ENCODE measurements around the gene GRXCR1. TPM values are rescaled to one million over a fixed set of nuclear protein-coding genes. Genes with fewer than 3 reads are reported as not detected.

GRXCR1 gene
- polyA plus RNA-seq, 1 of the 3 experiments (the other 2 are of a cell fraction): not detected

- no peak overlapping the region for H2AFZ ChIP-seq (ENCODE audit: low read depth)
- H3F3A ChIP-seq (replicated peaks; ENCODE audit: insufficient read depth): no peaks in the 10 kb centered on the region
- no peaks in the 10 kb centered on the region for H3K4me1 ChIP-seq (ENCODE audit: control insufficient read depth in 1 of 2, insufficient read depth in 2 of 2, low read depth in 1 of 2, low read length in 1 of 2)
- no peaks in the 10 kb centered on the region for H3K36me3 ChIP-seq (replicated peaks in 1 of 2; ENCODE audit: control insufficient read depth in 1 of 2, insufficient read depth in 2 of 2, low read length in 1 of 2)
- no peak for DNase-seq
- H3K9ac ChIP-seq: no peak overlapping the region
- H3K27ac ChIP-seq (ENCODE audit: low read depth in 2 of 2, low read length in 1 of 2): no peak overlapping the region
- H3K4me2 ChIP-seq: no peak overlapping the region
- TF ChIP-seq CTCF (IDR thresholded peaks at IDR 0.05) (peak; percentile 41), TCF12 (IDR thresholded peaks at IDR 0.05) (no peak)
- no peaks in the 10 kb centered on the region for H4K20me1 ChIP-seq (ENCODE audit: insufficient read depth)
- H3K9me2 ChIP-seq: no peaks in the 10 kb centered on the region
- no peaks in the 10 kb centered on the region for H3K27me3 ChIP-seq (ENCODE audit: insufficient read depth)
- ChIA-PET CTCF (interaction anchor here (1.0 kb wide), 1 partner anchor 20 kb away, joined by 3 read pairs; no protein-coding TSS in a partner anchor), POLR2A (no interaction called here)
- 7% methylated on average over 5 of the region's 5 CpGs for WGBS (ENCODE audit: low lambda C conversion rate)
- H3K79me2 ChIP-seq (ENCODE audit: insufficient read depth): no peaks in the 10 kb centered on the region
- no peak overlapping the region for H3K4me3 ChIP-seq (ENCODE audit: low read depth in 2 of 2, low read length in 1 of 2)
- no peaks in the 10 kb centered on the region for H3K9me3 ChIP-seq
These were observed 156.1 kb downstream of the GRXCR1 start for GRCh38 chr4:43048570-43048969.

DNA sequence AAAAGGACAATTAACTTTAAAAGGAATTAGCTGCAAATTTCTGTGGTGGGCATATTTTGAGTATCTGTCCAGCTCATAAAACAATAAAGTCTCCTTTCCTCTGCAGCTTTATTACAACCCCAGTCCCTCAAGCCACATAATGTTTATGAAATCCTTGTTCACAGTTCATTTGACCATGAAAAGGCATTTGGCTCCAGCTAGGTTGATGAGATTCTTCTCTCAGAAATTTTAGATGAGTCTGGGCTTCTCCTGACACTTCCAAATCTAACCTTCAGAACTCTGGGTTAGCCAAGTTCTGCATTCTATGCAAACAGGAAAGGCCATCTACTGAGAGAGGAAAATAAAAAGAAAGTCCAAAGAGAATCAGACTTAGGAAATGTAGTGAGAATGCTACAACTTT is 156.8 kb downstream of the GRXCR1 start:
- no peaks in the 10 kb centered on the region for H3K9me2 ChIP-seq
- H2AFZ ChIP-seq (ENCODE audit: low read depth): no peak overlapping the region
- no peaks in the 10 kb centered on the region for H3K9me3 ChIP-seq
- H3K27ac ChIP-seq (ENCODE audit: low read depth in 2 of 2, low read length in 1 of 2): no peak overlapping the region
- H3K4me3 ChIP-seq (ENCODE audit: low read depth in 2 of 2, low read length in 1 of 2): no peak overlapping the region
- H3K36me3 ChIP-seq (replicated peaks in 1 of 2; ENCODE audit: control insufficient read depth in 1 of 2, insufficient read depth in 2 of 2, low read length in 1 of 2): no peaks in the 10 kb centered on the region
- no peaks in the 10 kb centered on the region for H3F3A ChIP-seq (replicated peaks; ENCODE audit: insufficient read depth)
- H4K20me1 ChIP-seq (ENCODE audit: insufficient read depth): no peaks in the 10 kb centered on the region
- no peaks in the 10 kb centered on the region for H3K79me2 ChIP-seq (ENCODE audit: insufficient read depth)
- CTCF ChIA-PET: no interaction called here
- no peak for DNase-seq
- H3K9ac ChIP-seq: no peak overlapping the region
- H3K27me3 ChIP-seq (ENCODE audit: insufficient read depth): no peaks in the 10 kb centered on the region
- POLR2A ChIA-PET: no interaction called here
- no peaks in the 10 kb centered on the region for H3K4me1 ChIP-seq (ENCODE audit: control insufficient read depth in 1 of 2, insufficient read depth in 2 of 2, low read depth in 1 of 2, low read length in 1 of 2)
- no peak overlapping the region for H3K4me2 ChIP-seq
- TF ChIP-seq FOSL2 (IDR thresholded peaks at IDR 0.05; ENCODE audit: borderline replicate concordance, low read depth): no peak
- TF ChIP-seq CTCF (IDR thresholded peaks at IDR 0.05): no peak
- TF ChIP-seq EP300 (IDR thresholded peaks at IDR 0.05; ENCODE audit: borderline replicate concordance in 1 of 2, low read depth in 1 of 2, low read length in 1 of 2): no peak
- no peak for TF ChIP-seq RCOR1 (IDR thresholded peaks at IDR 0.05; ENCODE audit: low read length)
- TF ChIP-seq, protein P1, sequence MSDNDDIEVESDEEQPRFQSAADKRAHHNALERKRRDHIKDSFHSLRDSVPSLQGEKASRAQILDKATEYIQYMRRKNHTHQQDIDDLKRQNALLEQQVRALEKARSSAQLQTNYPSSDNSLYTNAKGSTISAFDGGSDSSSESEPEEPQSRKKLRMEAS (IDR thresholded peaks at IDR 0.05; ENCODE audit: low read depth): no peak
- TF ChIP-seq PBX3 (IDR thresholded peaks at IDR 0.05): no peak
- TF ChIP-seq TAF1 (IDR thresholded peaks at IDR 0.05; ENCODE audit: borderline replicate concordance, low read depth, low read length): no peak
- TF ChIP-seq FOXM1 (IDR thresholded peaks at IDR 0.05; ENCODE audit: low read depth): no peak
- no peak for TF ChIP-seq USF1 (IDR thresholded peaks at IDR 0.05; ENCODE audit: borderline replicate concordance, low read depth)
- no peak for TF ChIP-seq RFX5 (IDR thresholded peaks at IDR 0.05; ENCODE audit: low read length)
- no peak for TF ChIP-seq ELF1 (IDR thresholded peaks at IDR 0.05)
- no peak for TF ChIP-seq SMC3 (IDR thresholded peaks at IDR 0.05; ENCODE audit: low read depth, low read length)
- TF ChIP-seq, protein P2, sequence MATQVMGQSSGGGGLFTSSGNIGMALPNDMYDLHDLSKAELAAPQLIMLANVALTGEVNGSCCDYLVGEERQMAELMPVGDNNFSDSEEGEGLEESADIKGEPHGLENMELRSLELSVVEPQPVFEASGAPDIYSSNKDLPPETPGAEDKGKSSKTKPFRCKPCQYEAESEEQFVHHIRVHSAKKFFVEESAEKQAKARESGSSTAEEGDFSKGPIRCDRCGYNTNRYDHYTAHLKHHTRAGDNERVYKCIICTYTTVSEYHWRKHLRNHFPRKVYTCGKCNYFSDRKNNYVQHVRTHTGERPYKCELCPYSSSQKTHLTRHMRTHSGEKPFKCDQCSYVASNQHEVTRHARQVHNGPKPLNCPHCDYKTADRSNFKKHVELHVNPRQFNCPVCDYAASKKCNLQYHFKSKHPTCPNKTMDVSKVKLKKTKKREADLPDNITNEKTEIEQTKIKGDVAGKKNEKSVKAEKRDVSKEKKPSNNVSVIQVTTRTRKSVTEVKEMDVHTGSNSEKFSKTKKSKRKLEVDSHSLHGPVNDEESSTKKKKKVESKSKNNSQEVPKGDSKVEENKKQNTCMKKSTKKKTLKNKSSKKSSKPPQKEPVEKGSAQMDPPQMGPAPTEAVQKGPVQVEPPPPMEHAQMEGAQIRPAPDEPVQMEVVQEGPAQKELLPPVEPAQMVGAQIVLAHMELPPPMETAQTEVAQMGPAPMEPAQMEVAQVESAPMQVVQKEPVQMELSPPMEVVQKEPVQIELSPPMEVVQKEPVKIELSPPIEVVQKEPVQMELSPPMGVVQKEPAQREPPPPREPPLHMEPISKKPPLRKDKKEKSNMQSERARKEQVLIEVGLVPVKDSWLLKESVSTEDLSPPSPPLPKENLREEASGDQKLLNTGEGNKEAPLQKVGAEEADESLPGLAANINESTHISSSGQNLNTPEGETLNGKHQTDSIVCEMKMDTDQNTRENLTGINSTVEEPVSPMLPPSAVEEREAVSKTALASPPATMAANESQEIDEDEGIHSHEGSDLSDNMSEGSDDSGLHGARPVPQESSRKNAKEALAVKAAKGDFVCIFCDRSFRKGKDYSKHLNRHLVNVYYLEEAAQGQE (IDR thresholded peaks at IDR 0.05; ENCODE audit: low read depth, low read length): no peak
- TF ChIP-seq EZH2phosphoT487 (IDR thresholded peaks at IDR 0.05; ENCODE audit: borderline replicate concordance, low read depth): no peak
- no peak for TF ChIP-seq YY1 (IDR thresholded peaks at IDR 0.05; ENCODE audit: low read depth)
- TF ChIP-seq USF2 (IDR thresholded peaks at IDR 0.05; ENCODE audit: borderline replicate concordance, low read depth, low read length): no peak

All from SK-N-SH (cell line).